Hematopoietic multipotent progenitor cell treated with erythropoietin and hydrocortisone succinate and interleukin-3 and kit ligand, for 8 days (in vitro differentiated cells): Measurements from ENCODE around the gene CYB561A3.

Experiments
- DNase-seq: peaks from one replicate; pipeline ENCODE4 v3.0.0-alpha.2; 2015

Gene CYB561A3

DNA sequence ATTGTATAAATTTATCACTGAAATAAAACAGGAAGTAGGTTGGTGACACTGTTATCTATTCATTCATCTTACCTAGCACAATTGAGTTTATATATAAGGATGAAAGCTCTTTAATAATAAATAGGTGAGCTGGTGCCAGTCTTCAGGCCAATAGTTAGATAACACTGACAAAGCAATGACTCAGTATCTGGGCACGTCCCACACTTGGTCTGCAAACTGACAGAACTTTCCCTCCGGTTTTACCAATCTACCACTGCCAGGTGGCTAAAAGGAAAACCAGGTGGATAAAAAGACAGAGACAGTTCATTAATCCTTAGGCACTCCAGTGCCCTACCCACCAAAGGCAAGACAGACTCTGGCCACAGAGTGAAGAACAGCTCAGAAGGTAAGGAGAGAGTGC lies 46.4 kb downstream of the CYB561A3 start:
- DNase-seq, result peak; percentile 25

DNA sequence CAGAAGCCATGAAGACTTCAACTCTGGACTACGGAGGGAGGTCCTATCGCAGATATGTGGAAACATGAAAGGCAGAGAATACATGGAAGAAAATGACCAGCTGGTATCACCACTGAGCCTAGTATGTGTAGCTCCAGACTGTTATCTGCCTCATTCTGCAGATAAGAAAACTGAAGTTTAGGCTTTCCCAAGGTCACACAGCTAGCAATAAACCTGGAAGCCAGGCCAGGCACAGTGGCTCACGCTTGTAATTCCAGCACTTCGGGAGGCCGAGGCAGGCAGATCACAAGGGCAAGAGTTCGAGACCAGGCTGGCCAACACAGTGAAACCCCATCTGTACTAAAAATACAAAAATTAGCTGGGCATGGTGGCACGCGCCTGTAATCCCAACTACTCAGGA lies 50.9 kb downstream of the CYB561A3 start:
- DNase-seq, result no peak

DNA sequence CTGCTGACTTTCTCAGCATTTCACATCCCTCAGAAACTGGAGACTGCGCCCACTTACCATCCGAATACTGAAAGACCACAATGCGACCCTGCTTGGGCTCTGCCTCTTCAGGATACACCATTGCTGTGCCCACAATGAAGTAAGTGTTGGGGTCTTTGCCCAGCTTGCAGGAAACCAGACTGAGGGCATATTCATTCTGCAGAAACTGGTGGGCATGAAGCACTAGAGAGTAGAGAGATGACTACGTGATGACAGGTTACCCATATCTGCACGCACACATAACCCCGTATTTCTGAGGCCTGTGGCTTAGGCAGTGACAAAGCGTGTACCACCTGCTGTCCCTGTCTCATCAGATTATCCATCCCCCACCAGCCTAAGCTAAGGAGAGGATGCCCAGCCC lies 51.9 kb downstream of the CYB561A3 start:
- no peak for DNase-seq

DNA sequence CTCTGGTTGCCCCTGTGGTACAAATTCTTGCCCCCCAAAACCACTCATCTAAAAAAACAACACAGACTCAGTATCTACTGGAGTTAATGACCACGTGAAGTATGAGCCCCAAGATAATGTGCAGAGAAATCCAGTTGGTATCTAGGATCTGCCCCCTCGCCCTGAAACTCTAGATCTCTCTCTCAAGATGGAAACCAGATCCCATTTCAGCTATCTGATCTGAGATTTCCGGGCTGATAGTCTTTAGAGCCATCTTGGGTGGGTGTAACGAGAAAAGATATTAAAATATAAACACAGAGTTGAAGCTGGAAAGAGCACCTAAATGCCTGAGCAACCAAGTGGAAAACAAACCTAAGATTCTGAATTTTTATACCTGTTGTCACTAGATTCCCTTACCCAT lies 52.5 kb downstream of the CYB561A3 start:
- DNase-seq, result no peak

DNA sequence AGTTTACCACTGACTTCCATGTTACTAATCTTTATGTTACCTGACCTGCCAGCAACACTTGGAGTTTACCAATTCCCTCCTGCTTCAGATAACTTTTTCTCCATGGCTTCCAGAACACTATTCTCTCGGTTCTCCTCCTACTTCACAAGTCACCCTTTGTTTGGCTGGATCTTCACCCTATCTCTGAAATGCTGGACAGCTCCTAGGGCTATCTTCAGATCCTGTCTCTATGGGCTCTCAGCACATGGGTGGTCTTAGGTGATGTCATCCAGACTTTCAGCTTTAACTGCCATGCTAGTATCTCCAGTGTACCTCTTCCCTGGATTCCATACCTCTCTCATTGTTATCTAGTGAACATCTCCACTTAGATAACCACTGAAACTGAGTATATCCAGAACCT lies 54.3 kb downstream of the CYB561A3 start:
- no peak for DNase-seq

DNA sequence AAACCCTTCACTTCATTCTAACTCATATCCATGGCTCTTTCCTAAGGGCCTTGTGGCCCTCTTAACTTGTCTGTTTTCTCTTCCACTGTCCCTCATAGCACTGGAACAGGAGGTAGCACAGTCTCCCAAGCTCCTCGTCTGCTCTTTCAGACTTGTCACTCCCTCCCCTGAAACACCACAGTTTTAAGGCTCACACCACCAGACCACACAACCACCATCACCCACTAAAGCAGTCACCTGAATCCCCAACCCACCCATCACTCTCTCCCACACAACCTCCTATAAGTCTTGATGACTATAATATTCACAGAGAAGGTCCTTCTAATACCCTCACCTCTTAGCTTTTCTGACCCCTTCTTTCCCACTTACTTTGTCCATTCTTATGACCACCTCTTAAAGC lies 55.5 kb downstream of the CYB561A3 start:
- no peak for DNase-seq

DNA sequence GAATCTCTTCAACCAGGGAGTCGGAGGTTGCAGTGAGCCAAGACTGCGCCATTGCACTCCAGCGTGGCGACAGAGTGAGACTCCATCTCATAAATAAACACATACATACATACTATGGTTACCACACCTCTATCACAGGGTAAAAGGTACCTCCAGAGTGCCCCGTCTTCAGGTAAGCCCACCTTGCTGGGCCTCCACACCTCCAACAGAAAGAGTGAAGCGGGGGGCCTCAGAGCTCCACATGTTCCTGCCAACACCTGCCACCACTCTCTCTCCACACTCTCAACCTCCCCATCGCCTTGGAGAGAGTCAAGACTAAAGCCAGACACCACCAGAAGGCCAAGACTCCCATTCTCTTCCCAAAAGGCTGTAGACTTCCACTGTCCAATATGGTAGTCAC lies 56.3 kb downstream of the CYB561A3 start:
- DNase-seq, result no peak

DNA sequence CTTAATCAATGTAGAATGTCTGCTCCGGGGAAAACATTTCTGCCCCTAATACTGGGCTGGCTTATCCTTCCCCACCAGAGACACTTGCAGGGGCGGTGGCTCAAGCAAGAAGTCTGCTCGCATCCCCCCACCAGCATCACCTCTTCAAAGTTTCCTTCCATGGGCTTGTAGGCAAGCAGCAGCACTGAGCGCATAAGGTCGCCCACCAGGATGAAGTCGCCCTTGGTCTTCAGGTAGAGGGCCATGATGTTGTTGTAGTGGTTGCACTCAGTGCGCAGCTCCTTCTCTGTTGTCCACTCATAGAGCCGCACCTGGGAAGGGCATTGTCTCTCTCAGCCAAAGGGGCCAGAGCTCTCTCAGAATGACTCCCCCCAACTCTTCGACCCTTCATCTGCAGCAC lies 58.0 kb downstream of the CYB561A3 start:
- DNase-seq, result no peak

DNA sequence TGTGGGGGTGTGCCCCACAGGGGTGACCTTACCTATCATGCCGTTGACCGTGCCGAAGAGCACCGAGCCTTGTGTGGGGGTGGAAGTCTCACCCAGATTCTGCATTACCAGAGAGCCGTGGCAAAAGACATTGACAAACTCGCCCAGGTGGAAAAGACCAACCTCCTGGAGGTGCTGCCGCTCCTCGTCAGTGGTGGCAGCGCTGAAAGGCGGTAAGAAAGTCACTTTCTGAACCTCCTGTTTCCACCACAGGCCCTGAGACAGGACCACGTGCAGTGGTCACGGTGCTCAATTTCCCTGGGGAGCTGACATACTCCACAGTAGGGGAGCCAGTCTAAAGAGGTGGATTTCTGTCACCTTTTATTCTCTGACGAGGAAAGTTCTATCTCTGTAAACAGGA lies 59.1 kb downstream of the CYB561A3 start:
- no peak for DNase-seq
